HG02943 (cell line): ENCODE measurements around the gene PCDHGB7.
"Not testable (repeated sequence)": the region's sequence is repeated elsewhere in the genome, so short reads cannot be mapped to it uniquely, and the experiment has no call there.

ENCODE experiments used
- ATAC-seq: cut with Tn5 transposase; IDR thresholded peaks from one replicate; pipeline ENCODE4 v1.9.1; 2021; ENCODE audit warnings: mild to moderate bottlenecking, low read depth, moderate library complexity; ENCODE audit not compliant: unreplicated experiment

The PCDHGB7 gene

GRCh38 chr5:141394401-141395187 is 22.9 kb upstream of the PCDHGB7 start:
- ATAC-seq, result not testable (repeated sequence)

- not testable (repeated sequence) for ATAC-seq
Observed at GRCh38 chr5:141397756-141398551, 19.5 kb upstream of the PCDHGB7 start, which contains the start of gene PCDHGB5. TSS of gene PCDHGB5 (plus strand) at chr5:141397947. CDS start at chr5:141398128, 181 bp downstream.

- ATAC-seq, result no peak
Observed at GRCh38 chr5:141398608-141399007, 18.9 kb upstream of the PCDHGB7 start.

- ATAC-seq, result no peak
Observed at GRCh38 chr5:141399555-141400258, 17.8 kb upstream of the PCDHGB7 start.

GRCh38 chr5:141402553-141403243 is 14.8 kb upstream of the PCDHGB7 start, which contains the start of gene PCDHGA9:
TSS of gene PCDHGA9 (plus strand) at chr5:141402778. CDS start at chr5:141402953, 175 bp downstream.
- no peak for ATAC-seq

GRCh38 chr5:141403387-141403786 is 14.1 kb upstream of the PCDHGB7 start:
- no peak for ATAC-seq

- not testable (repeated sequence) for ATAC-seq
Observed at GRCh38 chr5:141407790-141408505, 9.5 kb upstream of the PCDHGB7 start, which contains the start of gene PCDHGB6. TSS of gene PCDHGB6 (plus strand) at chr5:141408021. CDS start at chr5:141408203, 182 bp downstream.

GRCh38 chr5:141409598-141410306 is 7.7 kb upstream of the PCDHGB7 start:
- ATAC-seq, result no peak

GRCh38 chr5:141411575-141411974 is 5.9 kb upstream of the PCDHGB7 start:
- ATAC-seq, result no peak

- peak; percentile 58 for ATAC-seq
Observed at GRCh38 chr5:141412854-141413539, 4.5 kb upstream of the PCDHGB7 start, which contains the start of gene PCDHGA10. TSS of gene PCDHGA10 (plus strand) at chr5:141412987. CDS start at chr5:141413176, 189 bp downstream.

- ATAC-seq, result no peak
Observed at GRCh38 chr5:141413540-141414069, 3.9 kb upstream of the PCDHGB7 start.

GRCh38 chr5:141414548-141415274 is 2.8 kb upstream of the PCDHGB7 start:
- not testable (repeated sequence) for ATAC-seq

GRCh38 chr5:141415275-141415618 is 2.2 kb upstream of the PCDHGB7 start:
- ATAC-seq, result not testable (repeated sequence)

GRCh38 chr5:141419074-141419880 is 1.8 kb downstream of the PCDHGB7 start:
- no peak for ATAC-seq

- no peak for ATAC-seq
Observed at GRCh38 chr5:141420855-141421488, 3.5 kb downstream of the PCDHGB7 start, which contains the start of gene PCDHGA11. TSS of gene PCDHGA11 (plus strand) at chr5:141421051. CDS start at chr5:141421228, 177 bp downstream.

GRCh38 chr5:141421489-141421855 is 4.0 kb downstream of the PCDHGB7 start:
- no peak for ATAC-seq
